OCI-LY3 (cell line): ENCODE data around the gene OR51G1.

Experiments
- H2AFZ ChIP-seq: fragments of 200-600, 300-600 bp; shearing (Covaris generic); 2 replicates; pipeline ENCODE4 v1.6.0; 2014; ENCODE audit warnings: antibody characterized with exemption, low read depth, low read length
- H3K27ac ChIP-seq: fragments of 200-600, 300-600 bp; sonication (generic); 2 replicates; pipeline ENCODE4 v1.5.1; 2014; ENCODE audit warnings: mild to moderate bottlenecking, low read length, moderate library complexity, mixed read lengths
- H3K27me3 ChIP-seq: fragments of 200-600, 300-600 bp; sonication (generic); 2 replicates; pipeline ENCODE4 v1.6.1; 2014; ENCODE audit warnings: low read depth, low read length, mixed read lengths
- H3K36me3 ChIP-seq: fragments of 200-600, 300-600 bp; sonication (generic); replicated peaks from 2 replicates; pipeline ENCODE3; 2014; ENCODE audit warnings: low read depth, low read length, mixed read lengths
- H3K4me1 ChIP-seq: fragments of 300-600, 200-600 bp; sonication (generic); 2 replicates; pipeline ENCODE4 v1.6.1; 2014; ENCODE audit warnings: low read length, mixed read lengths
- H3K4me2 ChIP-seq: fragments of 200-600, 300-600 bp; sonication (generic); 2 replicates; pipeline ENCODE4 v1.6.1; 2014; ENCODE audit warnings: low read length, mixed read lengths
- H3K4me3 ChIP-seq: fragments of 300-600, 200-600 bp; sonication (generic); 2 replicates; pipeline ENCODE4 v1.5.1; 2014; ENCODE audit warnings: antibody characterized with exemption, mild to moderate bottlenecking, low read length, moderate library complexity
- H3K79me2 ChIP-seq: fragments of 300-600, 200-600 bp; shearing (Covaris generic); 2 replicates; pipeline ENCODE4 v1.6.1; 2014; ENCODE audit warnings: mild to moderate bottlenecking, low read length, mixed read lengths
- H3K9ac ChIP-seq: fragments of 300-600, 200-600 bp; shearing (Covaris generic); 2 replicates; pipeline ENCODE4 v1.6.0; 2014; ENCODE audit warnings: mild to moderate bottlenecking, low read length, moderate library complexity
- H3K9me3 ChIP-seq: fragments of 200-600, 300-600 bp; shearing (Covaris generic); 2 replicates; pipeline ENCODE4 v1.6.1; 2014; ENCODE audit warnings: low read length, mixed read lengths; ENCODE audit not compliant: insufficient read depth
- H4K20me1 ChIP-seq: fragments of 200-600, 300-600 bp; sonication (generic); 2 replicates; pipeline ENCODE4 v1.6.1; 2016; ENCODE audit warnings: low read length, mixed read lengths; ENCODE audit not compliant: insufficient read depth
- CTCF ChIP-seq: fragments of 200-600, 300-600 bp; sonication (generic); IDR thresholded peaks from 2 replicates; pipeline ENCODE4 v1.5.1; 2014; ENCODE audit warnings: antibody characterized with exemption, low read length, low read depth
- EZH2phosphoT487 ChIP-seq: fragments of 200-600 bp; shearing (Covaris generic); IDR thresholded peaks from 2 replicates; pipeline ENCODE4 v1.6.1; 2018; ENCODE audit warnings: antibody characterized with exemption, mixed run types, low read depth

OR51G1 gene

GRCh38 chr11:4922304-4922703, 1.8 kb downstream of the OR51G1 start:
- Histone ChIP-seq H2AFZ (no peak overlapping the region), H3K27me3 (no peaks in the 10 kb centered on the region), H3K4me1 (no peaks in the 10 kb centered on the region), H4K20me1 (no peaks in the 10 kb centered on the region), H3K4me2 (no peak overlapping the region), H3K36me3 (no peaks in the 10 kb centered on the region), H3K9me3 (no peaks in the 10 kb centered on the region), H3K79me2 (no peaks in the 10 kb centered on the region), H3K9ac (no peak overlapping the region), H3K27ac (no peak overlapping the region), H3K4me3 (no peak overlapping the region)
- TF ChIP-seq EZH2phosphoT487 = no peak
- TF ChIP-seq CTCF = no peak

GRCh38 chr11:4921796-4922195, 2.3 kb downstream of the OR51G1 start:
- no peak overlapping the region for H3K4me3 ChIP-seq
- H3K4me2 ChIP-seq = no peak overlapping the region
- no peak overlapping the region for H3K9ac ChIP-seq
- no peaks in the 10 kb centered on the region for H3K27me3 ChIP-seq
- no peak overlapping the region for H2AFZ ChIP-seq
- H3K79me2 ChIP-seq = no peaks in the 10 kb centered on the region
- H3K4me1 ChIP-seq = no peaks in the 10 kb centered on the region
- no peaks in the 10 kb centered on the region for H3K36me3 ChIP-seq
- no peaks in the 10 kb centered on the region for H4K20me1 ChIP-seq
- H3K9me3 ChIP-seq = no peaks in the 10 kb centered on the region
- TF ChIP-seq EZH2phosphoT487 (no peak), CTCF (no peak)
- H3K27ac ChIP-seq = no peak overlapping the region

GRCh38 chr11:4919250-4919649, 4.9 kb downstream of the OR51G1 start, which contains the start of gene OR51G2:
OR51G2 (minus strand) TSS chr11:4919350; CDS start chr11:4915663, 3,687 bp downstream.
- Histone ChIP-seq H3K27ac (no peak within 1 kb of the TSS), H3K27me3 (no peaks in the 10 kb centered on the region), H3K4me2 (no peak within 1 kb of the TSS), H3K79me2 (no peaks in the 10 kb centered on the region), H3K9ac (no peak within 1 kb of the TSS), H3K4me3 (no peak within 1 kb of the TSS), H3K36me3 (no peaks in the 10 kb centered on the region), H3K4me1 (peaks cover under 1% of the 10 kb centered on the region), H4K20me1 (no peaks in the 10 kb centered on the region), H3K9me3 (no peaks in the 10 kb centered on the region), H2AFZ (no peak within 1 kb of the TSS)
- TF ChIP-seq EZH2phosphoT487 (no peak), CTCF (no peak)

GRCh38 chr11:4916581-4916980, 7.6 kb downstream of the OR51G1 start:
- H3K27ac ChIP-seq = no peak overlapping the region
- H3K79me2 ChIP-seq = no peaks in the 10 kb centered on the region
- H2AFZ ChIP-seq = no peak overlapping the region
- TF ChIP-seq EZH2phosphoT487 (no peak), CTCF (no peak)
- H3K27me3 ChIP-seq = no peaks in the 10 kb centered on the region
- H3K9me3 ChIP-seq = no peaks in the 10 kb centered on the region
- no peaks in the 10 kb centered on the region for H4K20me1 ChIP-seq
- H3K4me2 ChIP-seq = no peak overlapping the region
- H3K4me3 ChIP-seq = no peak overlapping the region
- H3K4me1 ChIP-seq = peaks cover 13% of the 10 kb centered on the region
- no peaks in the 10 kb centered on the region for H3K36me3 ChIP-seq
- H3K9ac ChIP-seq = no peak overlapping the region
